ENCODE results near the gene AVPR1B. TPM values are rescaled to one million over a fixed set of nuclear protein-coding genes. Genes with fewer than 3 reads are reported as not detected.
"Not testable (repeated sequence)": the region's sequence is repeated elsewhere in the genome, so short reads cannot be mapped to it uniquely, and the experiment has no call there.

AVPR1B gene
- total RNA-seq, 1 experiment from 2014 or later: not detected

DNA sequence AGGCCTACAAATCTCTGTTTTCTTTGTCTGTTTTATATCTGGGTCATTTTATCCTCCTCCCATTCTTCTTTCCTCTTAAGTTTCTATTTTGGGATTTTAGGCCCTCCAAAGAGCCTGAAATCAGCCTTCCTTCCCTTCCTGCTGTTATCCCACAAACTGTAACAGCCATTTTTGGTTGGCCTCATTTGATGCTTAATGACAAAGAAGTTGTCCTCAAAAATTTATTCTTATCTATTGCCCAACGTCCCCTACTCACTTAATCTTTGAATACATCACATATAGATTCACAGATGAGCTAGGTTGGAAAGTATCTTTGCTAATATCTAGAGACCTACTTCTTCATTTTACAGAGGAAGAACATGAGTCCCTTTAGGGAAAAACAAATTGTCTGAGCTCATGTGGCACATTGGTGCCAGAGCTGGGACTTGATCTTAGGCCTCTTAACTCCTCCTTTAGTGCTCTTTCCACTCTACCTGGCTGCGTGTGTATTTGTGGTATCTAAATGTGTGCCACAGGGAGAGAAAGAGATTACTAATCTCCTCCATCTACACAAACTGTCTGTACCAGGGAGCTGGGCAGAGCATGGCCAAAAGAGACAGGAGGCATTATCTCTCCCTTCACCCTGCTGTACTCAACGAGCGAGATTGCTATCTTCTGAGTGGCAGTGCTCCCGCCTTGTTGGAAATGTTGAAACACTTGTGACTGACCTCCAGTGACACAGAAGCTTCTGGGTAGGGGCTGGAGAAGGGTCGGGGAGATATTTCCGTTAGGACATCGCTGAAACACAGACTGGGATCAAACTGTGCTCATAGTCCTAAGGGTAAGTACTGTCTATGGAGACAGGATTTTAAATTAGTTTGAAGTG is 34.1 kb downstream of the AVPR1B start:
- DNase-seq (ENCODE audit: low read depth): no peak

DNA sequence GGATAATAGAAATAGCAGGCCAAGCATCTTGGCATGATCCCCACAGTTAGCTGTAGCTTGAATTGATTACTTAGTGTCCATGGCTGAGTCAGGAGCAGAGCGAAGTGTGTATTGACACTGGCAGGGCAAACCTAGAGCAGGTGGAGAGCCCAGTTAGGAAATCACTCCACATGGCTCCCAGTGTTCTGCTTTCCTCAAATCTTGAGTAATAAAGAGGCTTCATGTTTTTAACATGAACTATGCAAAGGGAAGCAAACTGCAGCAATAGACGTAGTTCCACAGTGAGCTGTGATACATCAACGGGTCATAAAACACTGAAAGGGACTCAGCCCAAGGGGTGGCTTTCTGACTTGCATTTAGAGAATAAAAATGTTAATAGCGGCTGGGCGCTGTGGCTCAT is 35.3 kb downstream of the AVPR1B start:
- no peak for DNase-seq (ENCODE audit: low read depth)

DNA sequence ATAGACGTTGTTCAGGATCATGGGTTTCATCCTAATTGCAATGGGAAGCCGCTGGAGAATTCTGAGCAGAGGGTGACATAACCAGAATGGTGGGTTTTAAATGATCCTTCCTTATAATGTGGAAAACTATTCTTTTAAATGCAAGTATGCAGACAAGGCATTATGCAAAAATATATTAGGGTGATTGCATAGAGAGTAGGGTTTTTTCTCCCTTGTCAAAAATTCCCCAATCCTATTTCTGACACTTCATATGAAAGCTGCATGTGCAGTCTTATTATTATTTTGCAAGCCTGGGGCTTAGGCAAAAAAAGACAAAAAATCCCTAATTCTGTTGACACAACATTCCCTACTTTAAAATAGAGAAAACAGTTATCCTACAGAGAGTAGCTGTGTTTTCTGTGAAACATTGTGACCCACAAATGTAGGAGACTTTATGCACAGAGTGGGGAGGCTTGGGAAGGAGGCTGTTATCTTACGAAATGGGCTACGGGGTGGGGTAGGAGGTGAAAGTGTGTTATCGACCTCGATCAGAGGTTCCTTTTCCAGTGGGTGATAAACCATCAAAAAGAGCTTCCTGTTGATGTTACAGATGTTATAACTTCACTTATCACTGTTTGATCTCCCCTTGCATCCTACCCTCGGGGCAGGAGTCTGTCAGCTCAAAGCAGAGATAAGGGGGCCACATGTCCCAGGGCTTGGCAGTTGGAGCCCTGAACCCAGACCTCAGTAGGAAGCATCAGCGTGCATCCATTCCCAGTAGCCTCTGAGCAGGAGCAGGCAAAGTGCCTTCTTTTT is 37.0 kb downstream of the AVPR1B start:
- peak; percentile 16 for DNase-seq (ENCODE audit: low read depth)

DNA sequence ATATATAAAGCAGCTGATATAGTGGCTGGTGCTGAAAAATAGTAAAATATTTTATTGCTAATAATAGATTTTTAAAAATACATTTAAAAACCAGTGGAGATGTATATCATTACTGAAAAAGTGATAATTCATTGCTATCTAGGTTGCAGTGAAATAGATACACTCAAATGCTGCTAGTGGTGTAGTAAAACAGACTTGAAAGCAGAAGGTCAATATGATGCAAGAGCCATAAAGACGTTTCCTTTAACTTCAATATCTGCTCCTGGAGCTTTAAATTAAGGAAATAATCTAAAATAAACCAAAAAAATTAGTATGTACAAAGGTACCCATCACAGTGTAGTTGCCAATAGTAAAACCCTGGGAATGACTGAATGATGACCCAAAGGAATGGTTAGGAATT is 38.1 kb downstream of the AVPR1B start:
- DNase-seq (ENCODE audit: low read depth): no peak

DNA sequence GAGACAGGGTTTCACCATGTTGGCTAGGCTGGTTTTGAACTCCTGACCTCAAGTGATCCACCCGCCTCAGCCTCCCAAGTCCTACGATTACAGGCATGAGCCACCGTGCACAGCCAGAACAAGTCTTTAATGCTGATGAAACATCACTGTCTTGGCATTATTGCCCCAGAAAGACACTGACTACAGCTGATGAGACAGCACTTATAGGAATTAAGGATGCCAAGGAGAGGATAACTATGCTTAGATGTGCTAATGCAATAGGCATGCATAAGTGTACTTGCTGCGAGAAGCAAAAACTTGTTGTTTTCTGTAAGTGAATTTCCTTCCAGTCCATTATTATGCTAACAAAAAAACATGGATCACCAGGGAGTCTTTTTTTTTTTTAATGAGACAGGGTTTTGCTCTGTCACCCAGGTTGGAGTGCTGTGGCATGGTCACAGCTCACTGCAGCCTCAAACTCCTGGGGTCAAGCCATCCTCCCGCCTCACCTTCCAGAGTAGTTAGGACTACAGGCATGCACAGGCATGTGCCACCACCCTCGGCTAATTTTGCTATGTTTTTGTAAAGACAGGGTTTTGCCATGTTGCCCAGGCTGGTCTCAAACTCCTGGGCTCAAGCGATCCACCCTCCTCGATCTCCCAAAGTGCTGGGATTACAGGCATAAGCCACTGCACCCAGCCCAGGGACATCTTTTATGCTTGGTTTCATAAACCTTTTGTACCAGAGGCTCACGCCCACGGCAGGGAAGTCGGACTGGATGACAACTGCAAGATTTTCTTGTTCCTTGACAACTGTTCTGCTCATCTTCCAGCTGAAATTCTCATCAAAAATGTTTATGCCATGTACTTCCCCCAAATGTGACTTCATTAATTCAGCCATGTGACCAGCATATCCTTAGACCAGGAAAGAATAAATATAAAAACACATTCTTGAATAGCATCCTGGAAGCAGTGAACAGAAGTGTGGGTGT is 41.1 kb downstream of the AVPR1B start:
- no peak for DNase-seq (ENCODE audit: low read depth)

DNA sequence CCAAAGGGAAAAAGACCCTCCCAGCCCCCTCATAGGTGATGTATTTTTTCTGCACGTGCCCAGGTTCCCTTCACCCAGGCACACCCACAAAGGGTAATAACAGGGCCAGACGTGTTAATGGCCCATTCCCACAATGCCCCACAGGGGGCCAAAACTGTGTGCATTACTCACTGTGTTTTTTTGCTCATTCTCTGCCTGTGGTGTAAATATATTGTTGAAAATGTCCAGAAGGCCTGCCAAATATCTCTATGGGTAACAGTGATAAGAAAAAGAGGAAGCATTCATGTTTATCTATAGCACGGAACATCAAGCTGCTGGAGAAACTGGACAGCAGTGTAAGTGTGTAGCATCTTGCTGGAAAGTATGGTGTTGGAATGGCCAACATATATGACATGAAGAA is 42.3 kb downstream of the AVPR1B start:
- DNase-seq (ENCODE audit: low read depth): no peak

DNA sequence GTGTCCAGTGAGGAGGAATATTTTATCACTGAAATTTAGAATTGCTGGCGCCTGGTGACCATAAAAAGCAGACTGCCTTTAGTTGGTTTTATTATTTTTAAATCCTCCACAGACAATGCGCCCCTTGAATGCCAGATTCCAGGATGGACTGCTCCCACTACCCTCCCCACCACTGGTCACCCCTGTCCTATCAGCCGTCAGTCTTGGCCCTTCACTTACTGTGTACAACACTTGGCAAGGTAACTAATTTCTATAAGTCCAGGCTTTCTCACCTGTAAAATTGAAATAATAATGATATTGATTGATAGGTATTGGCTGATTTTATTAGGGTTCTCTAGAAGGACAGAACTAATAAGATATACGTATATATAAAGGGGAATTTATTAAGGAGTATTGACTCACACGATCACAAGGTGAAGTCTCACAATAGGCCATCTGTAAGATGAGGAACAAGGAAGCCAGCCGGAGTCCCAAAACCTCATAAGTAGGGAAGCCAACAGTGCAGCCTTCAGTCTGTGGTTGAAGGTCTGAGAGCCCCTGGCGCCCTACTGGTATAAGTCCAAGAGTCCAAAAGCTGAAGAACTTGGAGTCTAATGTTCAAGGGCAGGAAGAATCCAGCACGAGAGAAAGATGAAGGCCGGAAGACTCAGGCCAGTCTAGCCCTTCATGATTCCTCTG is 46.4 kb downstream of the AVPR1B start:
- no peak for DNase-seq (ENCODE audit: low read depth)

DNA sequence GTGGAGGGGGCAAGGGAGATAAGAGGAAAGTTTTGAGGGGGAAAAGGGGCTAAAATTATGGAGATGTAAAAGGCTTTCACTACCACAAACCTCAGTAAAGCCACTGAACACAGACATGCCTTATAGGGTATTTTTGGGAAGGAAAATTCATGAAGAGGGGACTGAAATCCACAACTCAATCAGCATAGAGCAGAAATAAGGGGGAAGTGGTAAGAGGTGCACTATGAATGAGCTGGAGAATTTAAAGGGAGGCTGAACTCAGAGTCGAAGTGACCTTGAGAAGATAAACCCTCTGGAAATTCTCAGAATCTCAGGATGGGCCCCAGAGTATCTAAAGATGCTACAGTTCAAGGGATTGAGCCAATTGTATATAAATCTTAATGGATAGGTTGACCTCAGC is 48.9 kb downstream of the AVPR1B start:
- no peak for DNase-seq (ENCODE audit: low read depth)

DNA sequence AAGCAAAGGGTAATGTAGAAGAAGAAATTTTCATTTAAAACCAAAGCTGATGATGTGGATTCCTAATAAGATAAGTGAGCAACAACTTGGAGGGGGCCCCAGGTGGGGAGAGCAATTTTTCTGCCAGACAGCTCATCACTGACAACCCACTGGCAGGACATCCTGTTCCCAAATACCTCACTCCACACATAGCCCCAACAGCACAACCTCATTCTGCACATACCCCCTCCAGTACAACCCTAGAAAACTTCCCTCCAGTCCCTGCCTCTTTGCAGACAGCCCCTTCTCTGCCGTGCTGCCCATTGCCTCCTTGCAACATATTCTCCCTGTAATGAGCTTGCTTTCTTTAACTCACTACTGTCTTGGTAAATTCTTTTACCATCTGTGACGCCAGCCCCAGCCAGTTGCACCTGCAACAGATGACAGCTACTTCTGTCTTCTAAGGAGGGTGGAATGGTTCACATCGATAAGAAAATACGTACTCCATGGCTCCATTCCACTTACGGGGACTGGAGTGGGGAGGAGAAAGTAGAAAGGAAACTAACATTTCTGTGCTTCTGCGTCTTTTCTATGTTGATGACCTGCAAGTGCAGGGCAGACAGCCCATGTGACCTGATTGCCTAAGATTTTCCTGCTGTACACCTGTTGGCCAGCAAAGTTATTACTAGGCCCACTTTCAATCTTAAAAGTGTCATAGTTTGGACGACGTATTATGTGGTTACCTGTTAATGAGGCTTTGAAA is 49.5 kb downstream of the AVPR1B start:
- no peak for DNase-seq (ENCODE audit: low read depth)

DNA sequence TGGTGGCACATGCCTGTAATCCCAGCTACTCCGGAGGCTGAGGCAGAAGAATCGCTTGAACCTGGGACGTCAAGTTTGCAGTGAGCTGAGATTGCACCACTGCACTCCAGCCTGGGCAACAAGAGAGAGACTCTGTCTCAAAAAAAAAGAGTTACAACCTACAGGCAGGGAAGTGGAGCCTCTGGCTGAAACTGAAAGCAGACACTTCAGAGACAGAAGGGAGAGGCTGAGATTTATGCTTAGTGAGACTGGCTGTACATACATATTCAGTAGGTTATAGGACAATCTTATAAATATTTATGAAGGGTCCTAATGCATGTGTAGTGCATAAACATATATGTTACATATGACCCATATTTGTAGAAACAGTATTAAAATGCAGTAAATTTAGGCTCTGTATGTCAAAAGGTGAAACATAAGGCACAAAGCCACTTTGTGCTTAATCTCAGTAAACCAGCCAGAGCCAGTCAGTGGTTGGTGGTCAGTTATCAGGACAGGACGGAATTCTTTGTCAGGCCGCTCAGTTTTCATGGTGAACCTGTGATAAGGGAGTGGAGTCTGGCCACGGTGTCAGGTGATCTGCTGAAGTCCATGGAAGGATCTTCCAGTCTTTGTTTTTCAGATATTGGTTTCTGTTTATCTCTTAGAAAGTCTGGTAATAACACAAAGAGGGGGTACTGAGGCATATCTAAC is 50.6 kb downstream of the AVPR1B start:
- DNase-seq (ENCODE audit: low read depth): no peak

DNA sequence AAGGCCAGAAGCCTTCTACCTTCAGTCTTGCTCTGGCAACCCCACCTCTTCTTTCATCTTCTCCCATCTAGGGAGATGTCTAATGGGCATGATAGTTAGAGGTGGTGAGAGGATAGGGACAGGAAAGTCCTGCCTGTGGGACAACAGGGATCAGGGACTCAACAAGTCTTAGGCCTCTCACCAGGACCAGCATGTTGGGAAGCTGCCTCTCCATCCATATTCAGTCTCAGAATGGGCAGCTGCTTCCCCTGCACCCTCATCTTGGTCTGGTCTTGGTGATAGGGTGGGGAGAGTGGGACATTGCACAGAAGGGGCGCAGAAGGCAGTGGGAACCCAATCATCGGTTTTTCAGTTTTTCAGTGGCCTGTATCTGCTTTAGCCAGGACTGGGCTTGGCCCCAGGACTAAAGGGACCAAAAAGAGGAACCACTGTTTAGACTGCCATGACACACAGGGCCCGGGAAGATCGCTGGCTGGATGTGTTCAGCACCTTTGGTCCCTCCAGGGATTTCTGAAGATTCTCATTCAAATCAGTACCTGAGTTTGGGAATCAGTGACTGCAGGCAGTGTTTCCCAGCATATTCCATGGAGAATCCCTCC is 51.5 kb downstream of the AVPR1B start:
- DNase-seq (ENCODE audit: low read depth): no peak

DNA sequence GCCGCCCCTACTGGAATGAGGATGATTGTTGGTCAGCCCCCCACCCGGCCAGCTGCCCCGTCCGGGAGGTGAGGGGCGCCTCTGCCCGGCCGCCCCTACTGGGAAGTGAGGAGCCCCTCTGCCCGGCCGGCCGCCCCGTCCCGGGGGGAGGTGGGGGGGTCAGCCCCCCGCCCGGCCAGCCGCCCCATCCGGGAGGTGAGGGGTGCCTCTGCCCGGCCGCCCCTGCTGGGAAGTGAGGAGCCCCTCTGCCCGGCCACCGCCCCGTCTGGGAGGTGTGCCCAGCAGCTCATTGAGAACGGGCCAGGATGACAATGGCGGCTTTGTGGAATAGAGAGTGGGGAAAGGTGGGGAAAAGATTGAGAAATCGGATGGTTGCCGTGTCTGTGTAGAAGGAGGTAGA is 52.7 kb downstream of the AVPR1B start:
- DNase-seq (ENCODE audit: low read depth): not testable (repeated sequence)

DNA sequence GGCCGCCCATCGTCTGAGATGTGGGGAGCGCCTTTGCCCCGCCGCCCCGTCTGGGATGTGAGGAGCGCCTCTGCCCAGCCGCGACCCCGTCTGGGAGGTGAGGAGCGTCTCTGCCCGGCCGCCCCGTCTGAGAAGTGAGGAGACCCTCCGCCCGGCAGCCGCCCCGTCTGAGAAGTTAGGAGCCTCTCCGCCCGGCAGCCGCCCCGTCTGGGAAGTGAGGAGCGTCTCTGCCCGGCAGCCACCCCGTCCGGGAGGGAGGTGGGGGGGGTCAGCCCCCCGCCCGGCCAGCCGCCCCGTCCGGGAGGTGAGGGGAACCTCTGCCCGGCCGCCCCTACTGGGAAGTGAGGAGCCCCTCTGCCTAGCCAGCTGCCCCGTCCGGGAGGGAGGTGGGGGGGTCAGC is 53.2 kb downstream of the AVPR1B start:
- DNase-seq (ENCODE audit: low read depth): not testable (repeated sequence)

DNA sequence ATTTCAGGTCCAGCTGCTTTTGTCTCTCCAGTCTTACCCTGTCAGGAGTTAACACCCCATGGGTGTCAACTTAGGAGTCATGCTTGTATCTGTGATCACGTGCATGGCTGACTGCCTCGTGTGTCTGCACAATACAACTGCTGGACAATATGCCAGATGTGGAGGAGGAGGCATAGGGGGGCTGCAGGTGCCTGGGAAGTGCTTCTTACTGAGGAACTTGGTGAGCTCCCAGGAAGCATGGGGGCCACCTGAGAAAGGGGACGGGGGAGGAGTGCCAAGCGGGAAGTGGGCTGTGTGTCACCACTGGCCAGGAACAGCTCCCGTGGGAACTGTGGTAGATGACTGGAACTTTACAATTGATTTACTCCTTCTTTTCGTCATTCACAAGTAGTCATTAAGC is 54.7 kb downstream of the AVPR1B start:
- no peak for DNase-seq (ENCODE audit: low read depth)

DNA sequence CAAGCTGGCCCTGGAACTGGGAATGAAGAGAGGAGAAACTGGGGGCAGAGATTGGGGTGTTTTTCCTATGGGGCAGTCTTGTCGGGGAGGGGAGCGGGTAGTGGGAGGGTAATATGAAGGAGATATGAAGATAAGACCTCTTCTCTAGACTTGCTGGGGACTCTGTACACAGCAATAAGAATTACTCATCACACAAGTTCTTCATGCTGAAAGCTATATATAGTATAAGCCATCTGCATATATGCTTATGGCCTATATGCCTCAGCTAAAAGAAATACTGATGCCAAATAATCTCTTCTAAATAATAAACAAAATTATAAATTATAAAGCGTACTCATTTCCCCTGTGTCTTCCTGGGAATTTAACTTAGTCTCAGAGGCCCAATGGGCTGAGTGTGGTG is 56.3 kb downstream of the AVPR1B start:
- no peak for DNase-seq (ENCODE audit: low read depth)
